Measurements from ENCODE around the gene EPHB2. TPM values are rescaled to one million over a fixed set of nuclear protein-coding genes. Genes with fewer than 3 reads are reported as not detected.

The EPHB2 gene
- polyA plus RNA-seq, 2 of the 4 experiments (the other 2 are of a cell fraction) = 13.0 to 35.3 TPM

DNA sequence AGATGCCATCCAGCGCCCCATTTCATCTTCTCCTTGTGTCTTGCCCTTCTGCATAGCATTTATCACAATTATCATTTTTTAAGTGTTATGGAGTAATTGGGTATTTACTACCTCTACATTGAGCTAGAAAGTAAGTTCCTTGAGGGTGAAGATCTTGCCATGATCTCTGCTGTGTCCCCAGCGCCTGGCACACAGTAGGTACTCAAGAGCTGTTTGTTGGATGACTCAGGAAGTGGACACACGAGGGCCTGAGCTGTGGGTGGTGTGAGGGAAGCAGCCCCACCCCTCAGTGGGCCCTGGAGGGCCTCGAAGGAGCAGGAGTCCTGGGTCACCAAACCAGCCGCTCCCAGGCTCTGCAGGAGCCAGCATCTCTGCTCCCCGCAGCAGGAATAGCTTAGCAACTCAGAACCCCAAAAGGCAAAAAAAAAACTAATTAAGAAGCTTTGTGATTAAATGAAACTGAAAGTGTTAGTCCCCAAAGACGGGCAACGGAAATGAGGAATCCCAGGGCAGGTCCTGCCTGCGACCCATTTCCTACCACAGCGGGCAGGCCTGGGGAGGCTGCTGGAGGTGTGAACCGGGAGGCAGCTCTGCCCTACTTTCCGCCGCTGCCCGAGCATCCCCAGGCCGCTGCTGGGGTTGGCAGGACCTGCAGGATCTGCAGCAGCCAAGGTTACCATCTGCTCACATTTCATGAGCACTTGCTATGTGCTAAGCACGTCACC is 174.3 kb downstream of the EPHB2 start:
- H3K4me2 ChIP-seq = no peak overlapping the region
- H3K27ac ChIP-seq = no peak overlapping the region
- ATAC-seq (no peak), DNase-seq (ENCODE audit: low read depth in 1 of 2, low spot score in 1 of 2) (no peak), FAIRE-seq (no peak)
- ChIA-PET CTCF (interaction anchor here (1.1 to 1.8 kb wide), 2 partner anchors 15 to 182 kb away, joined by 3 to 4 read pairs; no protein-coding TSS in a partner anchor), POLR2A (no interaction called here)
- WGBS (ENCODE audit: missing lambda C conversion rate) = 86% methylated on average over 16 of the region's 16 CpGs
- no peaks in the 10 kb centered on the region for H3K9me3 ChIP-seq
- H3K4me1 ChIP-seq = no peaks in the 10 kb centered on the region
- H3K4me3 ChIP-seq = no peak overlapping the region
- TF ChIP-seq FOXS1 (CRISPR knock-in tag; IDR thresholded peaks at IDR 0.05) (no peak), MAX (IDR thresholded peaks at IDR 0.05) (no peak), PHF8 (IDR thresholded peaks at IDR 0.05; ENCODE audit: borderline replicate concordance, low read depth) (no peak), CHD2 (IDR thresholded peaks at IDR 0.05; ENCODE audit: low read length, partially characterized antibody) (no peak), GATA3 (IDR thresholded peaks at IDR 0.05; ENCODE audit: borderline replicate concordance) (no peak), ZNF302 (CRISPR knock-in tag; IDR thresholded peaks at IDR 0.05) (no peak), EHMT2 (IDR thresholded peaks at IDR 0.05; ENCODE audit: low read depth) (no peak), FOSB (CRISPR knock-in tag; IDR thresholded peaks at IDR 0.05) (no peak), HOXB13 (CRISPR knock-in tag; IDR thresholded peaks at IDR 0.05; ENCODE audit: low read depth) (no peak), ZSCAN20 (CRISPR knock-in tag; IDR thresholded peaks at IDR 0.05) (no peak), CBX8 (IDR thresholded peaks at IDR 0.05) (no peak), HOXA7 (CRISPR knock-in tag; IDR thresholded peaks at IDR 0.05) (no peak), POLR2A (IDR thresholded peaks at IDR 0.05; ENCODE audit: low read length) (no peak), CHD4 (IDR thresholded peaks at IDR 0.05; ENCODE audit: borderline replicate concordance) (no peak)
- TF ChIP-seq, protein P1, sequence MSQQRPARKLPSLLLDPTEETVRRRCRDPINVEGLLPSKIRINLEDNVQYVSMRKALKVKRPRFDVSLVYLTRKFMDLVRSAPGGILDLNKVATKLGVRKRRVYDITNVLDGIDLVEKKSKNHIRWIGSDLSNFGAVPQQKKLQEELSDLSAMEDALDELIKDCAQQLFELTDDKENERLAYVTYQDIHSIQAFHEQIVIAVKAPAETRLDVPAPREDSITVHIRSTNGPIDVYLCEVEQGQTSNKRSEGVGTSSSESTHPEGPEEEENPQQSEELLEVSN (IDR thresholded peaks at IDR 0.05; ENCODE audit: borderline replicate concordance, low read depth) = no peak
- TF ChIP-seq, protein P2, sequence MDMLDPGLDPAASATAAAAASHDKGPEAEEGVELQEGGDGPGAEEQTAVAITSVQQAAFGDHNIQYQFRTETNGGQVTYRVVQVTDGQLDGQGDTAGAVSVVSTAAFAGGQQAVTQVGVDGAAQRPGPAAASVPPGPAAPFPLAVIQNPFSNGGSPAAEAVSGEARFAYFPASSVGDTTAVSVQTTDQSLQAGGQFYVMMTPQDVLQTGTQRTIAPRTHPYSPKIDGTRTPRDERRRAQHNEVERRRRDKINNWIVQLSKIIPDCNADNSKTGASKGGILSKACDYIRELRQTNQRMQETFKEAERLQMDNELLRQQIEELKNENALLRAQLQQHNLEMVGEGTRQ (IDR thresholded peaks at IDR 0.05) = no peak
- TF ChIP-seq, protein P3, sequence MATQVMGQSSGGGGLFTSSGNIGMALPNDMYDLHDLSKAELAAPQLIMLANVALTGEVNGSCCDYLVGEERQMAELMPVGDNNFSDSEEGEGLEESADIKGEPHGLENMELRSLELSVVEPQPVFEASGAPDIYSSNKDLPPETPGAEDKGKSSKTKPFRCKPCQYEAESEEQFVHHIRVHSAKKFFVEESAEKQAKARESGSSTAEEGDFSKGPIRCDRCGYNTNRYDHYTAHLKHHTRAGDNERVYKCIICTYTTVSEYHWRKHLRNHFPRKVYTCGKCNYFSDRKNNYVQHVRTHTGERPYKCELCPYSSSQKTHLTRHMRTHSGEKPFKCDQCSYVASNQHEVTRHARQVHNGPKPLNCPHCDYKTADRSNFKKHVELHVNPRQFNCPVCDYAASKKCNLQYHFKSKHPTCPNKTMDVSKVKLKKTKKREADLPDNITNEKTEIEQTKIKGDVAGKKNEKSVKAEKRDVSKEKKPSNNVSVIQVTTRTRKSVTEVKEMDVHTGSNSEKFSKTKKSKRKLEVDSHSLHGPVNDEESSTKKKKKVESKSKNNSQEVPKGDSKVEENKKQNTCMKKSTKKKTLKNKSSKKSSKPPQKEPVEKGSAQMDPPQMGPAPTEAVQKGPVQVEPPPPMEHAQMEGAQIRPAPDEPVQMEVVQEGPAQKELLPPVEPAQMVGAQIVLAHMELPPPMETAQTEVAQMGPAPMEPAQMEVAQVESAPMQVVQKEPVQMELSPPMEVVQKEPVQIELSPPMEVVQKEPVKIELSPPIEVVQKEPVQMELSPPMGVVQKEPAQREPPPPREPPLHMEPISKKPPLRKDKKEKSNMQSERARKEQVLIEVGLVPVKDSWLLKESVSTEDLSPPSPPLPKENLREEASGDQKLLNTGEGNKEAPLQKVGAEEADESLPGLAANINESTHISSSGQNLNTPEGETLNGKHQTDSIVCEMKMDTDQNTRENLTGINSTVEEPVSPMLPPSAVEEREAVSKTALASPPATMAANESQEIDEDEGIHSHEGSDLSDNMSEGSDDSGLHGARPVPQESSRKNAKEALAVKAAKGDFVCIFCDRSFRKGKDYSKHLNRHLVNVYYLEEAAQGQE (IDR thresholded peaks at IDR 0.05) = no peak

GRCh38 chr1:22886211-22886610 is 175.6 kb downstream of the EPHB2 start:
- no peaks in the 10 kb centered on the region for H3K9me3 ChIP-seq
- H3K4me1 ChIP-seq = no peaks in the 10 kb centered on the region
- H3K4me2 ChIP-seq = no peak overlapping the region
- TF ChIP-seq SREBF2 (IDR thresholded peaks at IDR 0.05) = no peak
- TF ChIP-seq, protein P2 (IDR thresholded peaks at IDR 0.05) = no peak
- FAIRE-seq = no peak
- no peak for ATAC-seq
- CTCF ChIA-PET = interaction anchor here (1.1 to 1.8 kb wide), 2 partner anchors 14 to 183 kb away, joined by 3 to 4 read pairs; no protein-coding TSS in a partner anchor
- no peak overlapping the region for H3K4me3 ChIP-seq
- no peak overlapping the region for H3K27ac ChIP-seq
- no peak for DNase-seq (ENCODE audit: low read depth in 1 of 2, low spot score in 1 of 2)
- 86% methylated on average over 6 of the region's 6 CpGs for WGBS (ENCODE audit: missing lambda C conversion rate)
- POLR2A ChIA-PET = interaction anchor here (0.7 kb wide), 1 partner anchor 10 kb away, joined by 4 read pairs; no protein-coding TSS in a partner anchor
